Neural cell (in vitro differentiated cells): ENCODE results near the gene RIMKLA. TPM values are rescaled to one million over a fixed set of nuclear protein-coding genes. Genes with fewer than 3 reads are reported as not detected.

Experiments
- H2AFZ ChIP-seq: fragments of 200-600, 300-800 bp; sonication (generic), shearing (Covaris generic); 2 replicates; pipeline ENCODE4 v1.6.0; 2014; ENCODE audit warnings: low read depth, mild to moderate bottlenecking, antibody characterized with exemption, low read length, moderate library complexity
- H3F3A ChIP-seq: fragments of 200-600 bp; shearing (Covaris generic); 2 replicates; pipeline ENCODE4 v1.6.1; 2016; ENCODE audit warnings: mild to moderate bottlenecking, moderate library complexity, mixed read lengths, antibody characterized with exemption, low read length; ENCODE audit not compliant: insufficient read depth, poor library complexity, severe bottlenecking
- H3K27ac ChIP-seq: fragments of 200-600, 300-800 bp; sonication (generic), shearing (Covaris generic); 2 replicates; pipeline ENCODE4 v1.5.1; 2014; ENCODE audit warnings: mild to moderate bottlenecking, low read length, moderate library complexity
- H3K27me3 ChIP-seq: fragments of 300-800, 200-600 bp; sonication (generic), shearing (Covaris generic); 2 replicates; pipeline ENCODE4 v1.6.0; 2014; ENCODE audit warnings: mild to moderate bottlenecking, low read depth, low read length, moderate library complexity; ENCODE audit not compliant: insufficient read depth
- H3K36me3 ChIP-seq: fragments of 300-800, 200-600 bp; sonication (generic), shearing (Covaris generic); 2 replicates; pipeline ENCODE4 v1.5.1; 2014; ENCODE audit warnings: mild to moderate bottlenecking, antibody characterized with exemption, low read length, moderate library complexity; ENCODE audit not compliant: insufficient read depth
- H3K4me2 ChIP-seq: fragments of 300-800, 200-600 bp; sonication (generic), shearing (Covaris generic); 2 replicates; pipeline ENCODE4 v1.6.0; 2014; ENCODE audit warnings: mild to moderate bottlenecking, low read length
- H3K4me3 ChIP-seq: fragments of 300-800, 200-600 bp; sonication (generic), shearing (Covaris generic); 2 replicates; pipeline ENCODE4 v1.5.1; 2014; ENCODE audit warnings: mild to moderate bottlenecking, low read length, moderate library complexity
- H3K79me2 ChIP-seq: fragments of 200-600 bp; shearing (Covaris generic); replicated peaks from 2 replicates; pipeline ENCODE4 v1.6.0; 2014; ENCODE audit warnings: mild to moderate bottlenecking, low read length, moderate library complexity; ENCODE audit not compliant: insufficient read depth
- H3K9ac ChIP-seq: fragments of 300-800, 200-600 bp; sonication (generic), shearing (Covaris generic); 2 replicates; pipeline ENCODE4 v1.6.1; 2016; ENCODE audit warnings: mild to moderate bottlenecking, low read length, mixed read lengths
- H3K9me2 ChIP-seq: fragments of 200-600 bp; shearing (Covaris generic); 2 replicates; pipeline ENCODE4 v1.6.1; 2016; ENCODE audit warnings: mild to moderate bottlenecking, low read length, mixed read lengths; ENCODE audit not compliant: insufficient read depth
- H3K9me3 ChIP-seq: fragments of 200-600, 300-800 bp; sonication (generic), shearing (Covaris generic); 2 replicates; pipeline ENCODE4 v1.6.1; 2016; ENCODE audit warnings: mild to moderate bottlenecking, mixed run types, low read length, moderate library complexity, mixed read lengths
- H4K20me1 ChIP-seq: fragments of 200-600 bp; shearing (Covaris generic); 2 replicates; pipeline ENCODE4 v1.6.1; 2016; ENCODE audit warnings: mild to moderate bottlenecking, mixed run types; ENCODE audit not compliant: insufficient read depth
- CTCF ChIP-seq: fragments of 450-650 bp; IDR thresholded peaks from 2 replicates; pipeline ENCODE4 v1.5.1; 2014; ENCODE audit warnings: antibody characterized with exemption, mild to moderate bottlenecking, moderate library complexity; ENCODE audit not compliant: poor library complexity, severe bottlenecking
- EP300 ChIP-seq: fragments of 450-650 bp; conservative IDR thresholded peaks from 2 replicates; pipeline ENCODE4 v1.6.1; 2014; ENCODE audit warnings: antibody characterized with exemption, mild to moderate bottlenecking, moderate library complexity; ENCODE audit not compliant: poor library complexity, severe bottlenecking
- EZH2 ChIP-seq: fragments of 200-600, 300-800 bp; shearing (Covaris generic), sonication (generic); IDR thresholded peaks from 2 replicates; pipeline ENCODE4 v1.6.1; 2014; ENCODE audit warnings: antibody characterized with exemption, low read length, borderline replicate concordance, mild to moderate bottlenecking; ENCODE audit not compliant: insufficient read depth, poor library complexity, severe bottlenecking
- MXI1 ChIP-seq: fragments of 450-650 bp; conservative IDR thresholded peaks from 2 replicates; pipeline ENCODE4 v1.6.1; 2014; ENCODE audit warnings: antibody characterized with exemption, mild to moderate bottlenecking; ENCODE audit not compliant: poor library complexity, severe bottlenecking
- POLR2AphosphoS5 ChIP-seq: IDR thresholded peaks from 2 replicates; pipeline ENCODE4 v1.6.1; 2012
- RAD21 ChIP-seq: fragments of 450-650 bp; conservative IDR thresholded peaks from 2 replicates; pipeline ENCODE4 v1.6.1; 2014; ENCODE audit warnings: antibody characterized with exemption, mild to moderate bottlenecking, moderate library complexity
- REST ChIP-seq: IDR thresholded peaks from 2 replicates; pipeline ENCODE4 v1.6.1; 2012; ENCODE audit warnings: borderline replicate concordance
- SMC3 ChIP-seq: fragments of 450-650 bp; conservative IDR thresholded peaks from 2 replicates; pipeline ENCODE4 v1.6.1; 2014; ENCODE audit warnings: antibody characterized with exemption, mild to moderate bottlenecking, moderate library complexity; ENCODE audit not compliant: poor library complexity
- TAF1 ChIP-seq: IDR thresholded peaks from 2 replicates; pipeline ENCODE4 v1.6.1; 2012; ENCODE audit warnings: low read depth
- polyA plus RNA-seq: library from polyadenylated mRNA; depleted of rRNA; stranded (reverse); fragments of >200 nt; gene quantifications from 2 replicates; pipeline ENCODE4 v1.2.3, GENCODE V29; 2014

RIMKLA gene
- polyA plus RNA-seq, 1 donor from 2014 or later = 35.4 TPM

- Histone ChIP-seq H3F3A (peaks cover 22% of the 10 kb centered on the region), H3K9me2 (no peaks in the 10 kb centered on the region), H3K9ac (peak overlapping the region; percentile 61), H3K79me2 (no peaks in the 10 kb centered on the region), H3K9me3 (no peaks in the 10 kb centered on the region), H3K4me2 (peak overlapping the region; percentile 96), H3K27ac (peak overlapping the region; percentile 98), H3K36me3 (no peaks in the 10 kb centered on the region), H3K27me3 (no peaks in the 10 kb centered on the region), H2AFZ (no peak overlapping the region), H3K4me3 (peak overlapping the region; percentile 54), H4K20me1 (no peaks in the 10 kb centered on the region)
- TF ChIP-seq TAF1 (no peak), EP300 (peak; percentile 93), EZH2 (no peak), MXI1 (peak; percentile 70), SMC3 (peak; percentile 38), POLR2AphosphoS5 (peak; percentile 79), REST (peak; percentile 56), CTCF (no peak), RAD21 (peak; percentile 34)
These were observed 32.1 kb upstream of the RIMKLA start for GRCh38 chr1:42348498-42348897.

GRCh38 chr1:42350086-42350485 lies 30.5 kb upstream of the RIMKLA start:
- H3K9ac ChIP-seq = peak overlapping the region; percentile 0
- TF ChIP-seq MXI1 = no peak
- H3K4me2 ChIP-seq = no peak overlapping the region
- no peaks in the 10 kb centered on the region for H3K9me3 ChIP-seq
- no peaks in the 10 kb centered on the region for H3K36me3 ChIP-seq
- no peak overlapping the region for H2AFZ ChIP-seq
- peaks cover 22% of the 10 kb centered on the region for H3F3A ChIP-seq
- H3K9me2 ChIP-seq = no peaks in the 10 kb centered on the region
- H4K20me1 ChIP-seq = no peaks in the 10 kb centered on the region
- no peak overlapping the region for H3K4me3 ChIP-seq
- H3K27ac ChIP-seq = peak overlapping the region; percentile 98
- no peaks in the 10 kb centered on the region for H3K79me2 ChIP-seq
- no peaks in the 10 kb centered on the region for H3K27me3 ChIP-seq

- H3K9me3 ChIP-seq = no peaks in the 10 kb centered on the region
- no peak overlapping the region for H3K4me3 ChIP-seq
These were observed 21.8 kb upstream of the RIMKLA start for GRCh38 chr1:42358791-42359190.

More at GRCh38 chr1:42358791-42359190, 21.8 kb upstream of the RIMKLA start:
- H3K27ac ChIP-seq = no peak overlapping the region
- no peaks in the 10 kb centered on the region for H3K27me3 ChIP-seq
- no peaks in the 10 kb centered on the region for H3K36me3 ChIP-seq
- H3K9me2 ChIP-seq = no peaks in the 10 kb centered on the region
- H2AFZ ChIP-seq = no peak overlapping the region
- no peak overlapping the region for H3K4me2 ChIP-seq
- H3F3A ChIP-seq = no peaks in the 10 kb centered on the region
- H3K9ac ChIP-seq = no peak overlapping the region
- no peaks in the 10 kb centered on the region for H3K79me2 ChIP-seq
- TF ChIP-seq EP300 (no peak), EZH2 (no peak), POLR2AphosphoS5 (no peak), RAD21 (no peak), SMC3 (no peak), CTCF (no peak), MXI1 (no peak), TAF1 (no peak), REST (no peak)
- H4K20me1 ChIP-seq = no peaks in the 10 kb centered on the region
